ENCODE data around the gene ARHGEF7.
"Not testable (repeated sequence)": the region's sequence is repeated elsewhere in the genome, so short reads cannot be mapped to it uniquely, and the experiment has no call there.

Gene ARHGEF7, protein sequence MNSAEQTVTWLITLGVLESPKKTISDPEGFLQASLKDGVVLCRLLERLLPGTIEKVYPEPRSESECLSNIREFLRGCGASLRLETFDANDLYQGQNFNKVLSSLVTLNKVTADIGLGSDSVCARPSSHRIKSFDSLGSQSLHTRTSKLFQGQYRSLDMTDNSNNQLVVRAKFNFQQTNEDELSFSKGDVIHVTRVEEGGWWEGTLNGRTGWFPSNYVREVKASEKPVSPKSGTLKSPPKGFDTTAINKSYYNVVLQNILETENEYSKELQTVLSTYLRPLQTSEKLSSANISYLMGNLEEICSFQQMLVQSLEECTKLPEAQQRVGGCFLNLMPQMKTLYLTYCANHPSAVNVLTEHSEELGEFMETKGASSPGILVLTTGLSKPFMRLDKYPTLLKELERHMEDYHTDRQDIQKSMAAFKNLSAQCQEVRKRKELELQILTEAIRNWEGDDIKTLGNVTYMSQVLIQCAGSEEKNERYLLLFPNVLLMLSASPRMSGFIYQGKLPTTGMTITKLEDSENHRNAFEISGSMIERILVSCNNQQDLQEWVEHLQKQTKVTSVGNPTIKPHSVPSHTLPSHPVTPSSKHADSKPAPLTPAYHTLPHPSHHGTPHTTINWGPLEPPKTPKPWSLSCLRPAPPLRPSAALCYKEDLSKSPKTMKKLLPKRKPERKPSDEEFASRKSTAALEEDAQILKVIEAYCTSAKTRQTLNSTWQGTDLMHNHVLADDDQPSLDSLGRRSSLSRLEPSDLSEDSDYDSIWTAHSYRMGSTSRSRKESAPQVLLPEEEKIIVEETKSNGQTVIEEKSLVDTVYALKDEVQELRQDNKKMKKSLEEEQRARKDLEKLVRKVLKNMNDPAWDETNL

DNA sequence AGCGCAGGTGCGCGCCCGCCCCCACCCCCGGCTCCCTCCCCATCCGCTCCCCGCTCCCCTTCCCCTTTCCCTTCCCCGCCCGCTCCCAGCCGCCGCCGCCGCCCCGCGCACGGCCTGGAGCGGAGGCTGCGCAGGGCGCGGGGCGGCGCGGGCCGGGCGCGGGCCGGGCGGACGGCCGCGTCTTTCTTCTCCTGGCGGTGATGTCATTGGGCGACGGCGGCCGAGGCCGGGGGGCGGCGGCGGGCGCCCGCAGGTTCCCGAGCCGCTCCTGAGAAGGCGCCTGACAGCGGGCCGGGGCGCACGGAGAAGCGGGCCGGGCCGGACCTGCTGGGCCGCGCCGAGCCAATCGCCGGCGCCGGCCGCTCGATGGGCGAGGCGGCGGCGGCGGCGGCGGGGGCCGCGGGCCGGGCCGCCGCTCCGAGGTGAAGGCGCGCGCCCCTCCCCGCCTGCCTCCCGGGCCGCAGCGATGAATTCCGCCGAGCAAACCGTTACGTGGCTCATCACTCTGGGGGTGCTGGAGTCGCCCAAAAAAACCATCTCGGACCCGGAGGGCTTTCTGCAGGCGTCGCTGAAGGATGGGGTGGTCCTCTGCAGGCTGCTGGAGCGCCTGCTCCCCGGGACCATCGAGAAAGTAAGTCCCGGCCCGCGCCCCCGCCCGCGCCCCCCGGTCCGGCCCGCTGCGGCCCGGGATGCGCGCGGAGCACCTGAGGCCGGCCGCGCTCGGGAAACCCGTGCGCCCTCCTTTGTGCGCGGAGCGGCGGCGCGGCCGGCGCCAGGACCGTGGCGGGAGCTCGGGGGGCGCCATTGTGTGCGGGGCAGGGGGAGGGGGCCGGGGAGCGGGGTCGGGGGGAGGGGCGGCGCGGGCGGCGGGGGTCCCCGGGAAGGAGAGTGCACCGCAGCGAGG, at the start of gene ARHGEF7:
TSS of gene ARHGEF7 (plus strand) at position 250 of the 904 bp plus-strand sequence. CDS start at position 467, 217 bp downstream.
- no peak for DNase-seq

DNA sequence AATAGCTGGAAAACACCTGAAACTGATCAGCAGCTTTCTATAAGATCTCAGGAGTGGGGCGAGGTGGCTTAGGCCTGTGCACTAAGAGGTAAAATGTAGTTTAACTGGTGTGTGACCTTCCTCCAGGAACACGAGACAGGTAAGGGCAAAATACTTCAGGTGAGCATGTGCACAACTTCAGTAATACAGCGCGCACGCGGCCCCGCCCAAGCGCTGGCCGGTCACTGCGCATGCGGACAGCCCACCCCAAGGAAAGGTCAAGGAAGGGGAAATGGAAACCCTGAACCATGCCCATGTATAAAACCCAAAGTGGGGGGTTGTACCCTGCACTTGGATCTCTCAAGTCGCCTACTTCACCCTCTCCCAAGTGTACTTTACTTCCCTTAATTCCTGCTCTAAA, 49.4 kb upstream of the ARHGEF7 start:
- DNase-seq: no peak

DNA sequence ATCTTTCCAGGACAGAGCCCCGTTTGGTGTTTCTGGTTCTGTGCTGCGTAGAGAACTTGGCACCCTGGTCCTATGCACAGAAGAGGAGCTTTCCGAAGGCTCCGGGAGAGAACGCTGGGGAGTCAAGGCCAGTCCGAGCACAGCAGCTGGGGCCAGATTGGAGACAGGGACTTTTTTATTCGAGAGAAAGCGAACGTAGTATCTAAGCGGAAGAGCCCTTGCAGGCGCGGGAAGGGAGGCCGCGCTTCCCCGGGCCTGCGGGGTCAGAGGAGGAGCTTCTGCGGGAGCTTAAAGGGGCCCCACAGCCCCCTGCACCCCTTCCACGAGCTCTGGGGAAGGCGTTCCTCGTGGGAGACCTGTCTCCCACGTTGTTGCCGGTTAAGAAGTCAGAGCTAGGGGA, 48.6 kb upstream of the ARHGEF7 start:
- no peak for DNase-seq

DNA sequence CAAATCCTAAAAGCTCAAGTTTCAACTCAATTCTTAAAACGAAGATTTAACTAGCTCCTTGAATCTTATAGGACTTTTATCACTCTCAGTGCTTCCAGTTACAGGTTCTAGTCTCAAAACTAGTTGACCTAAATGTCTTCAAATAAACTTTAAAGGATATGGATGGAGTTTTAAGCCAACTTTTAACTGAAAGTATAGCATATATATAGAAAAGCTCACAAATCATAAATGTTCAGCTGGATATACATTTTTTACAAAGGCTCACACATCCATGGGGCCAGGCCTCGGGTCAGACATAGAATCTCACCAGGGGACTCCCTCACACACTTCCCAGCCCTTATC, 47.1 kb upstream of the ARHGEF7 start:
- no peak for DNase-seq

DNA sequence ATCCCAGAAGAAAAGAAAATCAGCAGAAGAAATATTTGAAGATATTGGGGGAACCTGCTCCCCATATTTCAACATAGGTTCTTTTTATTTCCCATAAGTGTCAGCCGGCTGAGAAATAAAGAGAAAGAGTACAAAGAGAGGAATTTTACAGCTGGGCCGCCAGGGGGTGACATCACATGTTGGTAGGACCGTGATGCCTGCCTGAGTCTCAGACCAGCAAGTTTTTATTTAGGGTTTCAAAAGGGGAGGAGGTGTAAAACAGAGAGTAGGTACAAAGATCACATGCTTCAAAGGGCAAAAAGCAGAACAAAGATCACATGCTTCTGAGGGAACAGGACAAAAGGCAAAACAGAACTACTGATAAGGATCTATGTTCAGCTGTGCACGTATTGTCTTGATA, 44.0 kb upstream of the ARHGEF7 start:
- not testable (repeated sequence) for DNase-seq

DNA sequence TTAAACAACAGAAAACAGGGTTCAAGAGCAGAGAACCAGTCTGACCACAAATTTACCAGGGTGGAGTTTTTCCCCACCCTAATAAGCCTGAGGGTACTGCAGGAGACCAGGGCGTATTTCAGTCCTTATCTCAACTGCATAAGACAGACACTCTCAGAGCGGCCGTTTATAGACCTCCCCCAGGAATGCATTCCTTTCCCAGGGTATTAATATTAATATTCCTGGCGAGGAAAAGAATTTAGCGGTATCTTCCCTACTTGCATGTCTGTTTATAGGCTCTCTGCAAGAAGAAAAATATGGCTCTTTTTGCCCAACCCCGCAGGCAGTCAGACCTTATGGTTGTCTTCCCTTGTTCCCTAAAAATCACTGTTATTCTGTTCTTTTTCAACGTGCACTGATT, 43.6 kb upstream of the ARHGEF7 start:
- not testable (repeated sequence) for DNase-seq

DNA sequence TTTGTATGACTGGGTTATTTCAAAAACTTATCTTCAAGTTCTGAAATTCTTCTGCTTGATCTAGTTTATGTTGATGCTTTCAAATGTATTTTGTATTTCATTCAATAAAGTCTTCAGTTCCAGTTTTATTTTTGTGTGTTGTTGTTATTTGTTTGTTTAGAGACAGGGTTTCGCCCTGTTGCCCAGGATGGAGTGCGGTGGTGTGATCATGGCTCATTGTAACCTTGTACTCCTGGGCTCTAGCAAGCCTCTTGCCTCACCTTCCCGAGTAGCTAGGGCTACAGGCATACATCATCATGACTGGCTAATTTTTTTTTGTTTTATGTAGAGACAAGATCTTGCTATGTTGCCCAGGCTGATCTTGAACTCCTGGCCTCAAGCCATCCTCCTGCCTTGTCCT, 40.3 kb upstream of the ARHGEF7 start:
- DNase-seq: no peak

DNA sequence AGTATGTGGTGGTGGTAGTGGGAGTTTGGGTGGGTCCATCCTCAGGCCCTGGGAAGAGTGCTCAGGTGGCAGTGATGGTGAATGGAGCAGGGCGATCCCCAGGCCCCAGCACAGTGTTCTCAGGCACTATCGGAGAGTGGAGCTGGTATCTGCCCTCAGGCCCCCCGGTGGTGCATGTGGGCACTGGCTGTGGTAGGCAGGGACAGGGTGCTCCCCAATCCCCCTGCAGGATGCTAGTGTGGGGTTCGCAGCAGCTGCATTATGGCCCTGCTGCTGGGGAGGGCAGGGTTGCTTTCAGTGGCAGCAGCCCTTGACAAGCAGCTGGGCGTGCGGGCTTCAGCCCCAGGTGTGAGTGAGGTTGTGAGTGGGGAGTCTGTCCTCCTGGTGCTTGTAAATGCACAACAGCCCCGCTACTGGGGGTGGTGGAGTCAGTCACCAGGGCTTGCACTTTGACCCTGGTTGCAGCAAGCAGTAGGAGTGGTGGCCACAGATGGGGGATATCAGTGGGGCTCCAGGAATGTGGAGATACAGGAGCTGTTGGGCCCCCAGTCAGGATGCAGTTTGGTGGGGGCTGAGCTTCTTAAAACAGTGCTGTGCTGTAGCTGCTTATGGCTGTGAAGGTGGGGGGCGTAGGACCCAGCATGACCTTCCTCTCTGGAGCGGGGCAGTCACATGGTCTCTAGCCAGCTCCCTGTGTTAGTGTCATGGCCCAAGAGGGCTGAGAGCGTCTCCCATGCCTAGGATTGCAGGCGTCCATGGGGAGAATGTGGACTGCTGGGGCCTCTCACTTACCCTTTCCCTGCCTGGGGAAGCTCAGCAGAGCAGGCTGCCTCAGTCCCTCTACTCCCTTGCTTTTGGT, 38.7 kb upstream of the ARHGEF7 start:
- DNase-seq: no peak

DNA sequence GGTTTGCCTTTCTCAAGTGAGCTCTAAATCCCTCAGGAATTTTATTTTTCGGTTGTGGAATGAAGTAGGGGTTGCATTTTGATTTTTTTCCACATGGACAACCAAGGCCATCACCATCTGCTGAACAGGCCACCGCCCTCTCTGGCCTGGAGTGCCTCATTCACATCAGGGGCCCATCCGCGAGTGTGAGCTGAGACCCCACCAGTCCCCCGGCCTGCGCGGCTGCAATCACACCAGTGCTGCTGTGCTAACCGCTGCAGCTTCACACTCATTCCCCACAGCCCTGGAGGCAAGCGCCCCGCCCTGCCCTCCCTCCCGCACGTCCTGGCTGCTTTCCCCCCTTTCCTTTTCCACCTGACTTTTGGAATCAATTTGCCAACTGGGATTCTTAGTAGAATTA, 35.7 kb upstream of the ARHGEF7 start:
- no peak for DNase-seq

DNA sequence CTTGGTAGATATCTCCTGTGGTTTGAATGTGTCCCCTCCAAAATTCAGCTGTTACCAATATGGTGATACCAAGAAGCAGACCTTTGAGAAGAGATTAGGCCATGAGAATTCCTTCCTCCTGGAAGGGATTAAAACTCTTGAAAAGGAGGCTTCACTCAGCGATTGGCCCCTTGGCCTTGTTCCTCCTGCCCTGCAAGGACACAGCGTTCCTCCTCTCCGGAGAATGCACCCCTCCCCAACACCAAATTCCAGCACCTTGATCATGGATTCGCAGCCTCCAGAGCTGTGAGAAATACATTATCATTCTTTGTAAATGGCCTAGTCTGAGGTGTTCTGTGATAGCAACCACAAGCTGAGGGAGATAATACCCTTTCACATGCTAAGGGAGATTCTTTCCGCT, 34.5 kb upstream of the ARHGEF7 start:
- no peak for DNase-seq

DNA sequence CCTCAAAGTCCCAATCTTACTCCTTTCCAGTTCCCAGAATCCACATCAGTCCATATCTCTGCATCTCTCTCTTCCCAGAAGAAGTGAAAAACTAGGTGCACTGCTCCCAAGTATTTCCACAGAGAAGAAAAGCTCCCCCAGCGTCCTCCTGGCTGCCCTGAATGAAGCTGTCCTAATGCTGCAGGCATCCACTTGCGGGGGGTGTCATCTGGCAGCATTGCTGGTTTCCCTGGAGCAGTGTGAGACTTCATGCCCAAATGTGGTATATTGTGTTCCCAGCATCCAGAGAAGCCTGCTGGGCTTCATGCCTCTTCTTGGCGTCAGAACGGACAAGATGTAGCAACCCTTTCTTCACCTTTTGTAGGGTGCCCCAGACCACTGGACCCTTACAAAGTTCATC, 32.9 kb upstream of the ARHGEF7 start:
- DNase-seq: no peak

DNA sequence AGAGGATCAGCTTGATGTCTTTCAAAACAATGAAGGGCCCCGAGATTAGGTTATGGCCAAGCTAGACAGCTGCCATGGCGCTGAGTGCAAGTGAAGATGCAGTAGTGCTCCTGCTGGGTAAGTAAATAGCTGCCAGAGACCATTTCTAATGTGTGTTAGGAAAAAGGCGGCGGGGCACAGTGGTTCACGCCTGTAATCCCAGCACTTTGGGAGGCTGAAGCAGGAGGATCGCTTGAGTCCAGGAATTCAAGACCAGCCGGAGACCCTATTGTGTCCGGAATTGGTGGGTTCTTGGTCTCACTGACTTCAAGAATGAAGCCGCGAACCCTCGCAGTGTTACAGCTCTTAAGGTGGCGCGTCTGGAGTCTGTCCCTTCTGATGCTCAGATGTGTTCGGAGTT, 32.3 kb upstream of the ARHGEF7 start:
- not testable (repeated sequence) for DNase-seq

DNA sequence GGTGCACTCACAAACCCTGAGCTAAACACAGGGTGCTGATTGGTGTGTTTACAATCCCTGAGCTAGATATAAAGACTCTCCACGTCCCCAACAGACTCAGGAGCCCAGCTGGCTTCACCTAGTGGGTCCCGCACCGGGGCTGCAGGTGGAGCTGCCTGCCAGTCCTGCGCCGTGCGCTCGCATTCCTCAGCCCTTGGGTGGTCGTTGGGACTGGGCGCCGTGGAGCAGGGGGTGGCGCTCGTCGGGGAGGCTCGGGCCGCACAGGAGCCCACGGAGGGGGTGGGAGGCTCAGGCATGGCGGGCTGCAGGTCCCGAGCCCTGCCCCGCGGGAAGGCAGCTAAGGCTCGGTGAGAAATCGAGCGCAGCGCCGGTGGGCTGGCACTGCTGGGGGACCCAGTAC, 31.4 kb upstream of the ARHGEF7 start:
- not testable (repeated sequence) for DNase-seq

DNA sequence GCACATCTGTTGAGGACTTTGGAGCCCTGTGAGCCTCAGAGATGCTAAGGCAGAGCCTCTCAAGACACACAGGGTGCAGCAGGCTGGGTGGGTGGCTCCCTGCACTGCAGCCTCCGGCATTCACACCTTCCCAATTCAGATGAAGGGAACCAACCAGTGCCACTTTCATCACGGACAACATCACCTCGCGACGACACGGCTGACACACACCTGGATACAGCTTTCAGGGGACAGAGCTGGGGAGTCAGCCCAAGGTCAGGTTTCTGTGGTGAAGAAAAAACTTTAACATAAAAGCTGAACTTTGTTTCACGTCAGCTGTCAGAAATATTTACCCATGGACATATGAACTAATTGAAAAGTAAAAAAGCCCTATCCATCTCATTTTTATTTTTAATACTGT, 24.9 kb upstream of the ARHGEF7 start:
- DNase-seq: no peak

DNA sequence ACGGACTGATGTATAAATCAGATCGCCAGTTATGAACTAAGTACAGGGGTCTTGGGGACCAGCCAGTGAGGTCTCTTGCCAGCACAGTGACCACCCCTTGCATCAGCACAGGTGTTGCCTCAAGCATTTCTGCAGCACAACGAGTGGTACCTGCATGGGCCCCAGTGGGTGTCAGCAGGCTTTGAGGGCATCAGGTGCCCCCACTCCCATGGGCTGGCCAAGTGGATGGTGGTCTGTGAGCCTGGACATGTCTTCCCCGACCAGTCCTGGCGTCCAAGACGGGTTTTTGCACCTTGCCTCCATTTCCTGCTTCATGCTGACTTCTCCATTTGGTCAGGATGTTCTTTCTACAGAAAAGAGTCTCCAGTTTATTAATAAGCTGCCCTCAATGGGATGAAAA, 22.4 kb upstream of the ARHGEF7 start:
- DNase-seq: no peak

DNA sequence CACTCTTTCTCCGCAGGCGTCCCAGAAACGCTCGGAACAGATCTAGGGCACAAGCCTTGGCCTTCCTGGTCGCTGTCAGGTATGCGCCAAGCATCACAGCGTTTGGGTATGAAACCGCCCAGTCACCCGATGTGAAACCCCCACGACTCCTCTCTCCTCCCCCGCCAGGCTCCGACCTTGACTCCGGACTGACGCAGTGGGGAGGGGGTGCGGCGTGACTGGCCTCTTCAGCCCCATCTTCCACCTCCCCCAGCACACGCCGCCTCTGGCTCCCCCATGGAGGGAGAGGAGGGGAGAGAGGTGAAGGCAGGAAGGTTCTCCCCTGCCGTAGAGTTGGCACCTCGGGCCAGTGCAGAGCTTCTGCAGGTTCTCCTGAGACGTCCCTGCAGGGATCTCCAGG, 22.0 kb upstream of the ARHGEF7 start:
- DNase-seq: no peak

DNA sequence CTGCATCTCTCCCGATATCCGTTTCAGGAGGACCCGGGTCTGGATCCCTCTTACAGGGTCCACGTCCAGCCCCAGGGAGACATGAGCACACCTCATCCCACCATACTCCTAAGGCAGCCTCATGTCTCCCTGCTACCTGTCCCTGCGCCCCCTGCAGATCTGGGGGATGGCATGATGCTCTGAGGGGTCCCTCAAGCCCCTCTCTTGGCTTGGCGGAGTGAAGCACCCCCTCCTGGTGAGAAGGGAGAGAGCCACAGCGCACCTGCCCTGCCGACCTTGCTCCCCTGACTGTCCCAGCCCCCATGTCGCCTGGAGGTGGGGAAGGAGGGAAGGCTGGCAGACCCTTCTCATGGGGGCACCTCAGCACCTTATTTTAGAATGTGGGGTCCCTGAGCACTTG, 21.5 kb upstream of the ARHGEF7 start:
- no peak for DNase-seq

DNA sequence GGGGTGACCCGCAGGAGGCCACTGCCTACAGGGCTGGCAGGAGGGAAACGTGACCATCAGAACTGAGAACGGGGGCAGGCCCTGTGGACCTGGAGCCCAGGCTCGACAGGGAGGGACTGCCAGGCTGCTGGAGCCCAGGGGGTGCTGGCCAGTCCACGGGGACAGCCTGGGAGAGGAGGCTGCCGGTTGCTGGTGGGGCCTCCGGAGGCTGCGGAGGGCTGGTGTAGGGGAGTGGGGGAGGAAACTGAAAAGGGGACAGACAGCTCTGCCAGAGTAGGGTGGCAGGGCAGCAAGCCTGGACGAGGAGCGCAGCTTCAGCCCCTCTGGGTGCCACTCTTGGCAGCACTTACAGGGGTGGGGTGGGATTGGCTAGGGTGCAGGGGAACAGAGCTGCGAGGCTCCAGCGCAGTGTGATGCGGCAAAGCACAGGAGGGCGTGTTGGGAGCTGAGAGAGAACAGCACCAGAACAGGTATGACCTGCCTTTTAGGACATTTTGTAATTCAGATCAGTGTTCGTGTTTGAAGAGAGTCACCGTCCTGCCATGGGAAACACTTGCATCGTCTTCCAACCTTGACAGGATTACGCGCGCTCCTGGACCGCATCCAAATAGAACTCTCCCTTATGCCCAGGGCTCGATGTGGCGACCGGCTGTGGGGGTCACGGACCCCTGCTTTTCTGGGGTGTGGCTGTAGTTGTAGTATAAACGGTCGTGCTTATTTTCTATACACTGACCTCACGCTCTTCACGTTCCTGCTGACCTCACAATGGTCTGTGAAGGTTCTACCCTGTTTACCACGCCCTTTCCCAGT, 19.9 kb upstream of the ARHGEF7 start:
- DNase-seq: no peak

DNA sequence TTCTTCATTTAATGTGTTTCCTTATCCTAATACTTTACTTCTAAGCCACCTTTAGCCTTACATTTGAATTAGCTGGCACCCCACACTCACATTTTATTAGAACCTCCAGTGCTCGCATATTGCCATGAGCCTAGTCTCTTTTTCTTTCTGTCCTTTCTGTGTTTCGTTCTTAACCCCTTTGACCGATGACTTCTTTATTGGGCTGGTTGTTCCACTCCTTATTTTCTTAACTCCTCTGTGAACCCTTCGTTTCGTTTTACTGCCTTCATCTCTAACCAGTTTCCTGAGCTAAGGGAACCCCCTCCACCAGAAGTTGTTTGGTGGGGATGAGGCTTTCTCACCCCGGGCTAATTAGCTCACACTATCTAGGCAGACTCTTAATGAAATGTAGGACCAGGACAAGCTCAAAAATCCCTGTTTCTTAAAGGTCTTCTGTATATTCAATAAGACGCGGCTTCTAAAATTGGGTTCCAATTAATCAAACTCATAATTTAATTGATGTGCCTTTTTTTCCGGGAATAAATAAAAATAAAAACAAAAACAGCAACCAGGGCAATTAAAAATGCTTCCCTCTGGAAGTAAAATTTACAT, 19.1 kb upstream of the ARHGEF7 start:
- DNase-seq: no peak

DNA sequence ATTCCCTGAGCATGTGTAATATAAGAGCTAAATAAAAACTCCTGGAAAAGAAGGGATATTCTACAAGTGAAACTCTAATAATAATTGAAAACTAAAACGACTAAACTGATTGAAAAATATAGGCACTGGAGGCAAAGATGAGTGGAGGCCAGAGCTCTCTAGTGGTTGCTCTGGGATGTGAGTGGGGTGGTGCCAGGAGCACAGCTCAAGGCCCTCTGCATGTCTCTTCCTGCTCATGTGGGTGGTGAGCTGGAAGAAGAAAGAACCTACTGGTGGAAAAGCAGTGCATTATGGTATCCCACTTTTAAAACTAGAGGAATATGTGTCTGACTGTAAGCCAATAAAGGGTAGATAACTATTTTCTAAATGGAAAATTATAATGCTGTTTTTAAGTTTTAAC, 15.8 kb upstream of the ARHGEF7 start:
- DNase-seq: no peak

DNA sequence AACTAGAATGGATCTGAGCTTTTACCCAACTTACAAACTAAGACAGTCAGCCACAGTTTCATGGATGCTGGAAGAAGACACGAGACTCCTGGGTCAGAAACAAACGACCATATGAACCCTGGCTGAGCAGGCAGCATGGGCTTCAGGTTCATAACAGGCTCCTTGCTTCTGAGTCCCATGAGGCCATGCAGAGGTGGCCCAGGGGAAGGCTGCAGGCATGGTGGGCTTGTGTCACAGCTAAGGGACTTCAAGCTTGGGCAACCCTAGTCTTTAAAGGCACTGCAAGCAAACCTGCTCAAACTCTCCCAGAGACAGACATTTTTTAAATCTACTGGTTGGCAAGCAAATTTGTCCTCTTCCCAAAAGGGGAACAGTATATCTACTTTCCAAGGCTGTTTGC, 5.1 kb upstream of the ARHGEF7 start:
- DNase-seq: no peak

All from activated CD4-positive, alpha-beta T cell treated with anti-CD3 and anti-CD28 coated beads, Interleukin-2, amount 50 U/mL, for 4 hours (primary cell).